Neural cell (in vitro differentiated cells): Measurements from ENCODE around the gene SCP2. TPM values are rescaled to one million over a fixed set of nuclear protein-coding genes. Genes with fewer than 3 reads are reported as not detected.
A peak's percentile ranks its signal among the peaks of the same experiment; 100 is the strongest.

Experiments
- H2AFZ ChIP-seq: fragments of 200-600, 300-800 bp; sonication (generic), shearing (Covaris generic); 2 replicates; pipeline ENCODE4 v1.6.0; 2014; ENCODE audit warnings: low read depth, mild to moderate bottlenecking, antibody characterized with exemption, low read length, moderate library complexity
- H3F3A ChIP-seq: fragments of 200-600 bp; shearing (Covaris generic); 2 replicates; pipeline ENCODE4 v1.6.1; 2016; ENCODE audit warnings: mild to moderate bottlenecking, moderate library complexity, mixed read lengths, antibody characterized with exemption, low read length; ENCODE audit not compliant: insufficient read depth, poor library complexity, severe bottlenecking
- H3K27ac ChIP-seq: fragments of 200-600, 300-800 bp; sonication (generic), shearing (Covaris generic); 2 replicates; pipeline ENCODE4 v1.5.1; 2014; ENCODE audit warnings: mild to moderate bottlenecking, low read length, moderate library complexity
- H3K27me3 ChIP-seq: fragments of 300-800, 200-600 bp; sonication (generic), shearing (Covaris generic); 2 replicates; pipeline ENCODE4 v1.6.0; 2014; ENCODE audit warnings: mild to moderate bottlenecking, low read depth, low read length, moderate library complexity; ENCODE audit not compliant: insufficient read depth
- H3K36me3 ChIP-seq: fragments of 300-800, 200-600 bp; sonication (generic), shearing (Covaris generic); 2 replicates; pipeline ENCODE4 v1.5.1; 2014; ENCODE audit warnings: mild to moderate bottlenecking, antibody characterized with exemption, low read length, moderate library complexity; ENCODE audit not compliant: insufficient read depth
- H3K4me2 ChIP-seq: fragments of 300-800, 200-600 bp; sonication (generic), shearing (Covaris generic); 2 replicates; pipeline ENCODE4 v1.6.0; 2014; ENCODE audit warnings: mild to moderate bottlenecking, low read length
- H3K4me3 ChIP-seq: fragments of 300-800, 200-600 bp; sonication (generic), shearing (Covaris generic); 2 replicates; pipeline ENCODE4 v1.5.1; 2014; ENCODE audit warnings: mild to moderate bottlenecking, low read length, moderate library complexity
- H3K79me2 ChIP-seq: fragments of 200-600 bp; shearing (Covaris generic); replicated peaks from 2 replicates; pipeline ENCODE4 v1.6.0; 2014; ENCODE audit warnings: mild to moderate bottlenecking, low read length, moderate library complexity; ENCODE audit not compliant: insufficient read depth
- H3K9ac ChIP-seq: fragments of 300-800, 200-600 bp; sonication (generic), shearing (Covaris generic); 2 replicates; pipeline ENCODE4 v1.6.1; 2016; ENCODE audit warnings: mild to moderate bottlenecking, low read length, mixed read lengths
- H3K9me2 ChIP-seq: fragments of 200-600 bp; shearing (Covaris generic); 2 replicates; pipeline ENCODE4 v1.6.1; 2016; ENCODE audit warnings: mild to moderate bottlenecking, low read length, mixed read lengths; ENCODE audit not compliant: insufficient read depth
- H3K9me3 ChIP-seq: fragments of 200-600, 300-800 bp; sonication (generic), shearing (Covaris generic); 2 replicates; pipeline ENCODE4 v1.6.1; 2016; ENCODE audit warnings: mild to moderate bottlenecking, mixed run types, low read length, moderate library complexity, mixed read lengths
- H4K20me1 ChIP-seq: fragments of 200-600 bp; shearing (Covaris generic); 2 replicates; pipeline ENCODE4 v1.6.1; 2016; ENCODE audit warnings: mild to moderate bottlenecking, mixed run types; ENCODE audit not compliant: insufficient read depth
- CTCF ChIP-seq: fragments of 450-650 bp; IDR thresholded peaks from 2 replicates; pipeline ENCODE4 v1.5.1; 2014; ENCODE audit warnings: antibody characterized with exemption, mild to moderate bottlenecking, moderate library complexity; ENCODE audit not compliant: poor library complexity, severe bottlenecking
- EP300 ChIP-seq: fragments of 450-650 bp; conservative IDR thresholded peaks from 2 replicates; pipeline ENCODE4 v1.6.1; 2014; ENCODE audit warnings: antibody characterized with exemption, mild to moderate bottlenecking, moderate library complexity; ENCODE audit not compliant: poor library complexity, severe bottlenecking
- EZH2 ChIP-seq: fragments of 200-600, 300-800 bp; shearing (Covaris generic), sonication (generic); IDR thresholded peaks from 2 replicates; pipeline ENCODE4 v1.6.1; 2014; ENCODE audit warnings: antibody characterized with exemption, low read length, borderline replicate concordance, mild to moderate bottlenecking; ENCODE audit not compliant: insufficient read depth, poor library complexity, severe bottlenecking
- MXI1 ChIP-seq: fragments of 450-650 bp; conservative IDR thresholded peaks from 2 replicates; pipeline ENCODE4 v1.6.1; 2014; ENCODE audit warnings: antibody characterized with exemption, mild to moderate bottlenecking; ENCODE audit not compliant: poor library complexity, severe bottlenecking
- TAF1 ChIP-seq: IDR thresholded peaks from 2 replicates; pipeline ENCODE4 v1.6.1; 2012; ENCODE audit warnings: low read depth
- polyA plus RNA-seq: library from polyadenylated mRNA; depleted of rRNA; stranded (reverse); fragments of >200 nt; gene quantifications from 2 replicates; pipeline ENCODE4 v1.2.3, GENCODE V29; 2014
- TF ChIP-seq, protein P1 (sequence below): IDR thresholded peaks from 2 replicates; pipeline ENCODE4 v1.6.1; 2012; ENCODE audit warnings: borderline replicate concordance

The SCP2 gene
- polyA plus RNA-seq, 1 donor from 2014 or later: 182 TPM

- TF ChIP-seq CTCF: peak; percentile 16
- TF ChIP-seq EZH2: no peak
- H3K9ac ChIP-seq: no peak overlapping the region
- no peak overlapping the region for H2AFZ ChIP-seq
- no peaks in the 10 kb centered on the region for H3K36me3 ChIP-seq
- H4K20me1 ChIP-seq: no peaks in the 10 kb centered on the region
- no peaks in the 10 kb centered on the region for H3K9me3 ChIP-seq
- H3K27me3 ChIP-seq: peaks cover 59% of the 10 kb centered on the region
- H3K9me2 ChIP-seq: no peaks in the 10 kb centered on the region
- peak overlapping the region; percentile 63 for H3K4me3 ChIP-seq
- H3K79me2 ChIP-seq: no peaks in the 10 kb centered on the region
- H3F3A ChIP-seq: no peaks in the 10 kb centered on the region
- H3K27ac ChIP-seq: no peak overlapping the region
- no peak overlapping the region for H3K4me2 ChIP-seq
These were observed 135.9 kb downstream of the SCP2 start for GRCh38 chr1:53062708-53063591.

DNA sequence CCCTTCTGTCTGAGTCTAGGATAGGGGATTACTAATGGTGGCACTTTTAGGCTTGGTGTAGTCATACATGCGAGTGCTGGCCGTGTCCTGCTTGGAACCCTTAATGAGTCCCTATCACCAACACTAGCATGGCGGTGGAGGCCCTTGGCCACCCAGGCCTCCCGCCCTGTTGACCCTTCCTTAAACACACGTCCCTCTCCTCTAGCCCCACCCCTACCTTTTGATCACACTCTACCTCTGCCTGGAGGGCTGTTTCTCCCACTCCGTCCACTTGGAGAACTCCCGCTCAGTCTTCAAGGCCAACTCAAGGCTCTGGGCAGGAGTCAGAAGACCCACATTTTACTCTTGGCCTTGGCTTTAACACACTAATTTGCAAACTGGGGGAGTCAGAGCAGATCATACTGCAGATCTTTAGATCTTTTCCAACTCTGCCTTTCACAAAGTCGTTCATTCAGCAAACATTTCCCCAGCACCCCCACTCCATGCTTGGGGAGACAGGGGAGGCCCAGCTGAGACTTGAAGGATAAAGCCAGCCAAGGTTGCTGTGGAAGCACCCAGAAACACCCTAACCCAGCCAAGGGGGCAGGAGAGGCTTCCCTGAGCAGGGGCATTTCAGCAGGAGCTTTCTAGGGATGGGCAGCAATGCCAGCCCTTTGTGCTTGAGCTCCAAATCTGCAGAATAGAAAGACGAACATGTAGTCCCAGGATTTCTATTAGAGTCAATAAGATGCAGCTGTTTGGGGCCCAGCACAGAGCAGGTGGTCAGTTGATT lies 136.9 kb downstream of the SCP2 start:
- Histone ChIP-seq H3K9ac (no peak overlapping the region), H3K9me2 (no peaks in the 10 kb centered on the region), H4K20me1 (no peaks in the 10 kb centered on the region), H3K4me3 (no peak overlapping the region), H2AFZ (no peak overlapping the region), H3K27ac (no peak overlapping the region), H3K4me2 (no peak overlapping the region), H3K36me3 (no peaks in the 10 kb centered on the region), H3K27me3 (peaks cover 59% of the 10 kb centered on the region), H3K9me3 (no peaks in the 10 kb centered on the region), H3K79me2 (no peaks in the 10 kb centered on the region), H3F3A (no peaks in the 10 kb centered on the region)
- TF ChIP-seq, protein P1, sequence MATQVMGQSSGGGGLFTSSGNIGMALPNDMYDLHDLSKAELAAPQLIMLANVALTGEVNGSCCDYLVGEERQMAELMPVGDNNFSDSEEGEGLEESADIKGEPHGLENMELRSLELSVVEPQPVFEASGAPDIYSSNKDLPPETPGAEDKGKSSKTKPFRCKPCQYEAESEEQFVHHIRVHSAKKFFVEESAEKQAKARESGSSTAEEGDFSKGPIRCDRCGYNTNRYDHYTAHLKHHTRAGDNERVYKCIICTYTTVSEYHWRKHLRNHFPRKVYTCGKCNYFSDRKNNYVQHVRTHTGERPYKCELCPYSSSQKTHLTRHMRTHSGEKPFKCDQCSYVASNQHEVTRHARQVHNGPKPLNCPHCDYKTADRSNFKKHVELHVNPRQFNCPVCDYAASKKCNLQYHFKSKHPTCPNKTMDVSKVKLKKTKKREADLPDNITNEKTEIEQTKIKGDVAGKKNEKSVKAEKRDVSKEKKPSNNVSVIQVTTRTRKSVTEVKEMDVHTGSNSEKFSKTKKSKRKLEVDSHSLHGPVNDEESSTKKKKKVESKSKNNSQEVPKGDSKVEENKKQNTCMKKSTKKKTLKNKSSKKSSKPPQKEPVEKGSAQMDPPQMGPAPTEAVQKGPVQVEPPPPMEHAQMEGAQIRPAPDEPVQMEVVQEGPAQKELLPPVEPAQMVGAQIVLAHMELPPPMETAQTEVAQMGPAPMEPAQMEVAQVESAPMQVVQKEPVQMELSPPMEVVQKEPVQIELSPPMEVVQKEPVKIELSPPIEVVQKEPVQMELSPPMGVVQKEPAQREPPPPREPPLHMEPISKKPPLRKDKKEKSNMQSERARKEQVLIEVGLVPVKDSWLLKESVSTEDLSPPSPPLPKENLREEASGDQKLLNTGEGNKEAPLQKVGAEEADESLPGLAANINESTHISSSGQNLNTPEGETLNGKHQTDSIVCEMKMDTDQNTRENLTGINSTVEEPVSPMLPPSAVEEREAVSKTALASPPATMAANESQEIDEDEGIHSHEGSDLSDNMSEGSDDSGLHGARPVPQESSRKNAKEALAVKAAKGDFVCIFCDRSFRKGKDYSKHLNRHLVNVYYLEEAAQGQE: no peak
- TF ChIP-seq TAF1 (no peak), CTCF (no peak), MXI1 (no peak), EP300 (no peak)
